ENCODE measurements around the gene TPX2.

GRCh38 chr20:31700747-31701146 lies 38.3 kb upstream of the TPX2 start:
- TF ChIP-seq TCF12 (IDR thresholded peaks at IDR 0.05; ENCODE audit: low read depth, low read length) (no peak), FOXK2 (IDR thresholded peaks at IDR 0.05) (no peak), ATF3 (IDR thresholded peaks at IDR 0.05; ENCODE audit: borderline replicate concordance, extremely low read depth, low read depth, low read length) (no peak), SIX5 (IDR thresholded peaks at IDR 0.05; ENCODE audit: low read depth, low read length, severe bottlenecking) (no peak), ZNF24 (IDR thresholded peaks at IDR 0.05) (no peak), KAT2A (conservative IDR thresholded peaks at IDR 0.05; ENCODE audit: control insufficient read depth, low read depth, low read length) (no peak), NR2C1 (IDR thresholded peaks at IDR 0.05) (no peak), CTCF (IDR thresholded peaks at IDR 0.05 in 2 of 3, conservative IDR thresholded peaks at IDR 0.05 in 1 of 3; ENCODE audit: control insufficient read depth in 2 of 3, extremely low read depth in 1 of 3, insufficient read depth in 1 of 3, low read depth in 3 of 3, low read length in 3 of 3) (no peak), ESRRA (IDR thresholded peaks at IDR 0.05; ENCODE audit: low read length) (no peak), SIN3A (IDR thresholded peaks at IDR 0.05; ENCODE audit: low read depth, low read length) (no peak), CHD2 (IDR thresholded peaks at IDR 0.05; ENCODE audit: borderline replicate concordance, low read depth, low read length) (no peak), RAD21 (IDR thresholded peaks at IDR 0.05; ENCODE audit: insufficient read depth, low read depth, low read length) (no peak)
